Measurements from ENCODE around the gene PRUNE2.

PRUNE2 gene

DNA sequence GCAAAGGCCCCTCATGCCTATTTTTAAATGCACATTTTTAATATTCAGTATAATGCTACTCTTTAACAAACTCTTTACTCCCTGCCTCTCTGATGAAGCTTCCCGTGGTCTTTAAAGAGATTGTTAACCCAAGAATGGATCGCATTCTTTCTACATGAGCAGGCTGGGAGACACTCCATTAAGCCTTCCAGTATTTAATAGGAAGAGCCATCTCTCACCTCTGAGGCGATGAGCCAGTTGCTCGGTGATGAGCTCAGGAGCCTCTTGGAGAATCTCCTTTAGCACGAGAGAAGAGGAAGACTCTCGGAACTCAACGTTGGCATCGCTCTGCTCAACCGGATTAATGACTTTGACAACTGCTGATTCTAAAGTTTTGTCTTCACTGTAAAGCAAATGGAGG, 59.6 kb downstream of the PRUNE2 start:
- H3K27ac ChIP-seq: no peak overlapping the region

DNA sequence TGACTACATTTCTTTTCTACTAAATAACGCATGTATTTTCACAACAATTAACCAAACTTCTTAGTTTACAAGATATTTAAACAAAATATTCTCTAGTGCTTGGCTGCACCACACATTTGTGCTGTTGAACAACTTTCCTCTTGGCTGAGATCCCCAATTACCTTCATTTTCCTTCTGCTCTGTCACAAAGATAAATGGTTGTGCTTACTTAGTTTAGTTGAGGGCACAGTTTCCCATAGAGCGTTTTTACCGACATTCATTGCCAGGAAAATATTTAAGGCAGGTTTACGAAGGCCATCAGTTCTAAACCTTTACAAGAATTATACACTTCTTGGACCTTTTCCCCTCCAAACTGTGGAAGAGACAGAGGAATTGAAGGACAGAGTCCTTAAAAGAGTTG, 60.7 kb downstream of the PRUNE2 start:
- TF ChIP-seq, protein P1, sequence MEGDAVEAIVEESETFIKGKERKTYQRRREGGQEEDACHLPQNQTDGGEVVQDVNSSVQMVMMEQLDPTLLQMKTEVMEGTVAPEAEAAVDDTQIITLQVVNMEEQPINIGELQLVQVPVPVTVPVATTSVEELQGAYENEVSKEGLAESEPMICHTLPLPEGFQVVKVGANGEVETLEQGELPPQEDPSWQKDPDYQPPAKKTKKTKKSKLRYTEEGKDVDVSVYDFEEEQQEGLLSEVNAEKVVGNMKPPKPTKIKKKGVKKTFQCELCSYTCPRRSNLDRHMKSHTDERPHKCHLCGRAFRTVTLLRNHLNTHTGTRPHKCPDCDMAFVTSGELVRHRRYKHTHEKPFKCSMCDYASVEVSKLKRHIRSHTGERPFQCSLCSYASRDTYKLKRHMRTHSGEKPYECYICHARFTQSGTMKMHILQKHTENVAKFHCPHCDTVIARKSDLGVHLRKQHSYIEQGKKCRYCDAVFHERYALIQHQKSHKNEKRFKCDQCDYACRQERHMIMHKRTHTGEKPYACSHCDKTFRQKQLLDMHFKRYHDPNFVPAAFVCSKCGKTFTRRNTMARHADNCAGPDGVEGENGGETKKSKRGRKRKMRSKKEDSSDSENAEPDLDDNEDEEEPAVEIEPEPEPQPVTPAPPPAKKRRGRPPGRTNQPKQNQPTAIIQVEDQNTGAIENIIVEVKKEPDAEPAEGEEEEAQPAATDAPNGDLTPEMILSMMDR (conservative IDR thresholded peaks at IDR 0.05): no peak
- no peak overlapping the region for H3K27ac ChIP-seq

More for the DNA sequence above, 59.6 kb downstream of the PRUNE2 start:
- TF ChIP-seq, protein P1 (conservative IDR thresholded peaks at IDR 0.05): no peak

DNA sequence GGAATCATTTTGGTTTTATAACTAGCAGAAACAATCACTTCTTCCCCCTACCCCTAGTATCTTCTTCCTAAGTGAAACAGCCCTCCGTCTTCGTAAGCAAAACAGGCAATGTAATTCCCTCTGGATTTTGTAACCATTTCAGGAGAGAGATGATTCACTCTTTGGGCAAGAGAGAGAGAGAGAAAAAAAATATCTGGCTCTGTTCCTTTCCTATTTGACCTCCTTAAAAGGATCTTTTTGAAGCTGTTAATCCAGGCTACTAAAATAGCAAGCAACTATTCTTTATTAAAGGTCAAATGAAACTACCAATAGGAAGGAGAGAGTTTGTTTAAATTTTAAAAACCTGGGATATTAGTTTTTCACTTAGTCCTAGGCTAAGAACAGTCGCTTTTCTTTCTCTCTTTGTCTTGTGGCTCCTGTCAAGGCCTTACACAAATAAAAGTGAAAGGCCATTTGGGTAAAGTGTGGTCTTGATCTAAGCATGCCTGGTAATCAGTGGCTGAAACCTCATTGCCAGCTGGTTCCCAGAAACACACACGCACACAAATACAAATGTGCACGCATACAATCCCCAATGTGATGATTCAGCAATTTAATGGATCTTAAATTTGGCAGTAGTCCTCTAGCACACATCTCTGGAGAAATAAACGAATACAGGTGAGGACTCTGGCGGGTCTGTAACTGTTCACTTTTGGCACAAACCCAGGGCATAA, 70.2 kb downstream of the PRUNE2 start:
- H3K27ac ChIP-seq: peak overlapping the region; percentile 83
- TF ChIP-seq, protein P1 (conservative IDR thresholded peaks at IDR 0.05): no peak

DNA sequence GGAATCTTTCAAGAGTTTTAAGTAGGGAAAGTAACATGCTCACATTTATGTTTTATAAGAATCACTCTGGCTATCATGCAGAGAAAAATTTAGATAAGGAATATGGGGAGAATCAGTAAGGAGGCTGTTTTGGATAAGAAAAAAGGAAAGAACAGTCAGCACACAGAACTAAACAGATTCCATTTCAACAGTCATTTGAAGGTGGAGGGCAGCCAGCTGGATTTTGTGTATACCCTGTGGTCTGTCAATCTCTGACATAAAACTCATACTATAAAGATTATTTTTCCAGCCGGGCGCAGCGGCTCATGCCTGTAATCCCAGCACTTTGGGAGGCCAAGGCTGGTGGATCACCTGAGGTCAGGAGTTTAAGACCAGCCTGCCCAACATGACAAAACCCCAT, 77.5 kb downstream of the PRUNE2 start:
- H3K27ac ChIP-seq: peak overlapping the region; percentile 54
- TF ChIP-seq, protein P1 (conservative IDR thresholded peaks at IDR 0.05): no peak

DNA sequence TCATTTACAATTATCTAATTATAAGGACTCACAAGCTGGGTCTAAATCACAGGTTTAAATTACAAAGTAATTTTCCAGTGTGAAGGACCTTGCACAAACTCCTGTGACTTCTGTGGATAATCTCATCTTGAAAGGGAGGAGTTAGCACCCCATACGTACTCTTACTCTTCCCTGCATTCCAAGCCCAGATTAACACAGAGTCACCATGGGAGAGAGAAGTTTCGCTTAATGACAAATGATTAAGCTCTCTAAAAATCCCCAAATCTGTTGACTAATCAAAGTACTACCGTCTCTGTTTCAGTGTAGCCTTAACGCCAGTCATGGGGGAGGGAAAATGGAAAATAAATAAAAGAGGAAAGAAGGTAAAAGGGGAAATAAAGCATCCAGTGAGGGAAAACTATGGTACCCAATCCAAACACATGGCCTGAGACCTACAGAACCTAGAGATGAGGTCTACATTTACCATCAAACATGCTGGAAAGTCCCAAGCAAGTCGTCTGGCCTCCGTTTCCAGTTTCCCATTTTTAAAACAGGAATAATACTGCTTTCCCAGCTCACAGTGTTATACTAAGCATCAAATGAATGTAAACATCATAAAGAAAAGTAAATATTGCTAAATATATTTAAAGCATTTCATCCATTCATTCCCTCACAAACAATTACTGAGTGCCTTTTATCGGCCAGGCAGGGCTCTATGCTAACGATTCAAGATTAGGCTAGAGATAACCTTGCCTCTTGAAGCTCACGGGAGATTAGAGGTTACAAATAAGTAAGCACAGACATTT, 78.4 kb downstream of the PRUNE2 start:
- TF ChIP-seq, protein P1 (conservative IDR thresholded peaks at IDR 0.05): no peak
- H3K27ac ChIP-seq: peak overlapping the region; percentile 54

- no peak overlapping the region for H3K27ac ChIP-seq
- TF ChIP-seq, protein P1 (conservative IDR thresholded peaks at IDR 0.05): no peak
These were observed 85.5 kb downstream of the PRUNE2 start for GRCh38 chr9:76820431-76820830.

DNA sequence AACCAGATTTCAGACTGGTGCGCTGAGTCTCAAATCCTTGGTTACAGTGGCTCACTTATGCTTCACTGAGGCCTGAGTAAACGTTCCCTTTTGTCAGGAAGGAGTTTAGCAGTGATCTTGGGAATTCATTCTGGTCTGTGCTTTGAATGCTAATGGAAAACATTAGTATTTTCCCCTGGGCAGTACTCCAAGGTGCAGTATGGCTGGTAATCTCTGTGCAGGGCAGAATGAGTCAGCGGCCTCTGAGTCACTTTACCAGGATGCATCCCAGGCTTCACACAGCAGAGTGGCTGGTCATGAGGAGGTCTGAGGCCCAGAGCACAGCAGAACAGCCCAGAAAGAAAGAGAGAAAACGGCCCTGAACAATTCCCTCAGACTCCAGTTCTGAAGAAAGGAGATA, 87.6 kb downstream of the PRUNE2 start:
- TF ChIP-seq, protein P1 (conservative IDR thresholded peaks at IDR 0.05): no peak
- H3K27ac ChIP-seq: no peak overlapping the region

All from VCaP (cell line).